Skin epidermis (tissue), 12 donors: ENCODE measurements around the gene PIGO.
A peak's percentile ranks its signal among the peaks of the same experiment; 100 is the strongest.

Experiments used
- H3K27ac ChIP-seq, 21 experiments: fragments of 200-600 bp; sonication (generic) in 11 of 21; one replicate each; pipeline ENCODE4 v1.5.0; 2020; ENCODE audit warnings: mild to moderate bottlenecking in 3 of 21, inconsistent platforms in 2 of 21, moderate library complexity in 2 of 21
- H3K4me3 ChIP-seq, 7 experiments: fragments of 200-600 bp; sonication (generic) in 2 of 7; one replicate each; pipeline ENCODE4 v1.5.0; 2020; ENCODE audit warnings: inconsistent platforms in 2 of 7, mild to moderate bottlenecking in 2 of 7, moderate library complexity in 1 of 7

Gene PIGO

DNA sequence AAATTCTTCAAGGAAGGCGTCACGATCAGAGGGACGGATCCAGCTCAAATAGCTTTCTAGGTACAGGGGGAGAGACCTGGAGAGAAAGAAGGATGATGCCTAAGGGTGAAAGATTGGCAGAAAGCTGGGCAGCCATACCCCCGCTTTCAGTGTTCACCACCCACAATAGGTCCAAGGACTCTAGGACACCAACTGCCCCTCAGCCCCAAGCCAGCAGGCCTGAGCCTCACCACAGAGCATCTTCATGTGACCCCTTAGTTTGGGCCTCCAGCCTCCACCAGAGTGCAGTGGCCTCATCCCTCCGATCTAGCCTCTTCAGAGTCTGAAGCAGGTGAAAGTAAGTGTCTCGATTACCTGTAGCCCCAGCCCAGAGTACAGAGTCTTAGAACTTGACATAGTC is 22.2 kb downstream of the PIGO start:
- Histone ChIP-seq H3K4me3 (no peak overlapping the region), H3K27ac (no peak overlapping the region)

DNA sequence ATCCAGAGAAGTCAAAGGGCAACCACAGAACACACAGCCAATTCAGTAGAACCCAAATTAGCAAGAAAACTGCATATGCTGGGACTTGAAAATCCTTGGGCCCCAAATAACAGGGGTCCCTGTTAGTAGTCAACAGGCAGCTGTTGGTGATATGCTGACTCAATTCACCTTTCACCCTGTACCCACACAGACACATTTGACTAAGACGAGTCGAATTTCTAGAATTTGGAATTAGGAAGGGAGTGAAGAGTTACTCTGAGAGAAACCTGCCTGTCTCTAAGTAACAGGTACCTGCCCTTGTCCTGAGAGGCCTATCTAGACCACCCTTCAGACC is 23.1 kb downstream of the PIGO start:
- Histone ChIP-seq H3K27ac (peak overlapping the region in 18 of 21 experiments; percentile 4 to 100 (median 68)), H3K4me3 (peak overlapping the region in 4 of 7 experiments; percentile 17 to 98 (median 88))

GRCh38 chr9:35072461-35073278 is 23.7 kb downstream of the PIGO start, which contains the start of gene VCP:
TSS of gene VCP (minus strand) at chr9:35072625. CDS start at chr9:35072353, 272 bp downstream.
- H3K4me3 ChIP-seq = peak within 1 kb of the TSS; percentile 80 to 98 (median 91)

GRCh38 chr9:35071814-35072460 is 24.5 kb downstream of the PIGO start:
- peak overlapping the region; percentile 80 to 98 (median 91) for H3K4me3 ChIP-seq
- H3K27ac ChIP-seq = peak overlapping the region; percentile 94 to 100 (median 99)

More at GRCh38 chr9:35072461-35073278, 23.7 kb downstream of the PIGO start, which contains the start of gene VCP:
- H3K27ac ChIP-seq = peak within 1 kb of the TSS; percentile 94 to 100 (median 99)

- Histone ChIP-seq H3K4me3 (peak overlapping the region; percentile 80 to 98 (median 91)), H3K27ac (peak overlapping the region; percentile 94 to 100 (median 99))
Measured at GRCh38 chr9:35070823-35071813, 25.3 kb downstream of the PIGO start.

DNA sequence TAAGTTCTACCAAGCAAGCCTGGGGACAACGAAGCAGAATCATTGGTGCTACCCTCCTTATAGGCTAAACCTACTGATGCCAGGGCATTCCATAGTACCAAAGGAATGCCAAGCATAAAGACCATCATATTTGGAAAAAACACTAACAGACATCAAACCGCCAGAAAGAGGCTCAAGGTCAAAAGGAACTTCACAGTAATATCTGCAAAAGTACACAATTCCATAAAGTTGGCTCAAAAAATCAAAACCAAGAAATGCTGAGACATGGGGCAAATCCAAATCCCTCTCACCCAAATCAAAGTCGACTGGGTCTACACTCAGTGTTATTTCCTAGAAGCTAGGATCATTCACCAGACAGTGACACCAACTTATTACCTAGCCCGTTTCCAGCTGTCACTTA is 27.4 kb downstream of the PIGO start:
- H3K27ac ChIP-seq = peak overlapping the region in 1 of 21 experiments; percentile 2

DNA sequence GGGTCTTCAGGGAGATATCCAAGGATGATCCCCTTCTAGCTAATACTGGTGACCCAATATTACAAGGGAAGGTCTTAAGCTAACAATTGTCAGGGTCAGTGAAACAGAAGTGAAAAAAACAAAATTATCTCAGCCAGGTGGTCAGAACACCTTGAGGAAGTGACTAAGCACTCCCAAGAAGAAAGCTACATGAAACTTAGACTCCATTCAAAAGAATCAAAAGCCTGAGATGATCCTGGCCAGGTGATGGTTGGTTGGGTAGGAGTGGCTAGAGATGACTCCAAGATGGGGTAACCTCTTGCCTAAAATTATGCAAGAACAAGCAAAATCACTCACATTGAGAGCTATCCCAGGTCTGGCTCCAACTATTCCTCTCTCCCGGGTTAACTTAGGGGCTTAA is 29.3 kb downstream of the PIGO start:
- Histone ChIP-seq H3K4me3 (no peak overlapping the region), H3K27ac (no peak overlapping the region)

More for the DNA sequence above, 27.4 kb downstream of the PIGO start:
- H3K4me3 ChIP-seq = no peak overlapping the region

DNA sequence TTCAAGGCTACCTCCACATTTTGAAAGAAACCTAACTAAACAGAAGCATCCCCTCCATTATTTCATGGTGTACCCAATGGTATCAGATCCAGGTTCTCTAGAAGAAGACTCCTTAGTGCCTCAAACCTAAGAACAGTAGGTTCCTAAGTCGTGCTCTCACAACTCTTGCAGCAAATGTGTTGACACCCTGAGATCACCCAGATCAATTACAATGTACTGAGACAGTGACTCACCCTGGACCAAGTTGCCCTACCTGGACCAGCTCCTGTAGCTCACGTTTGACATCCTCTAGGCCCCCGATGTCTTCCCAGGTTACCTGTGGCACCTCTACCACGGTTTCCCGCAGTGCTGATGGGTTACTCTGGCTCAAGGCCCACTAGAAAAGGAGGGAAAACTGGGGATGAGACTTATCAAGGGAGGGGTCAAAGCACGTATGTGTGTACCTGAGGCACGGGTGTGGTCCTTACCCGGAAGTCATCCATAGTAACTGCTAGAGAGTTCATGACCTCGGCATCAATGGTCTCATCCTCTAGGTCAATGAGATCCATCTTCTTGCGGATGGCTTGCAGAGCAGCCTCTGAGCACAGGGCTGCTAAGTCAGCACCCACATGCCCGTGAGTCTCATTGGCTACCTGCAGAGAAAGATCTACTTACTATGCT is 35.7 kb downstream of the PIGO start:
- Histone ChIP-seq H3K4me3 (no peak overlapping the region), H3K27ac (no peak overlapping the region)

- H3K27ac ChIP-seq = no peak overlapping the region
Measured at GRCh38 chr9:35059438-35059837, 37.0 kb downstream of the PIGO start.

DNA sequence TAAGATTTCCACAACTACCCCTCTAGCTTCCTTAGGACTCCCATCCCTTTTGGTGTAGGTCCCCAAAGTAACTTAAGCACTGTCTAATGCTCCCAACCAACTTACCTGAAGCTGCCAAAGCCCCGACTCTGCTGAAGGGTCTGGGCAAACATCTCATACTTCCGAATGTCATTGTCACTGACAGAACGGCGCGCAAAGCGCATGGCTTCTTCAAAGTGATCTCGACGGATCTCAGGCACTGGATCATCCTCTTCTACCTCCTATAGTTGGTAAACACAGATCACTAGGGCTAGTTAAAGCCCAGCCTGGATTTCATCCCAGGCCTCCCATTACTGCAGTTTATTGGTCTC is 39.1 kb downstream of the PIGO start:
- no peak overlapping the region for H3K4me3 ChIP-seq
- no peak overlapping the region for H3K27ac ChIP-seq

More at GRCh38 chr9:35059438-35059837, 37.0 kb downstream of the PIGO start:
- no peak overlapping the region for H3K4me3 ChIP-seq

DNA sequence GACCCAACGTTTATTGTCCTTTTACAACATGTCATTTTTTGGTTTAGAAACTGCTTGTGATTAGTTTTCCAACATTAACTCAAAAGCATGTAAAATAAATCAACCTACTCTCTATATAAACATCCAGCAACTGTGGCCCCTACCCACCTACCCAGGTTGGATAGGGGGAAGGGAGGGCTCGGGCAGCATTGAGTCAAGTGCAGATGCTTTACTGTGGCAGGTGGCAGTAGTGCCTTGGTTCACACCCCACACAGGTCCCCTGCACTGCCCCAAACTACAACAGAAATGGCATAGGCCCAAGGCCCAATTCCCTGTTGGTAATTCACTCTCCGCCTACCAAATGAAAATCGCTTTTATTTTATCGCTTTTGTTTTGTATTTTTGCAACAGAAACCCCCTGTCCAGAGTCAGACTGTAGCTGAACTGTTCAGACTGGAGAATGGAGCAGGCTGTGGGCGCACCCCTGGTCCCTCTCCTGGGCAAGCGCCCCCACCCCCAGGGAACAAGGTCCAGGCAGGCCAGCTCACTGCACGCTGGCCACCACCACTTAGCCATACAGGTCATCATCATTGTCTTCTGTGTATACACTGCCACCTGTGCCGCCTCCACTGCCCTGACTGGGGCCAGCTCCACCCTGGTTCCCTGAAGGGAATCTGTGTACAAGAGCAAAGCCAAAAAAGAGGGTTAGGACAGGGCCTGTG is 39.7 kb downstream of the PIGO start:
- Histone ChIP-seq H3K4me3 (no peak overlapping the region), H3K27ac (no peak overlapping the region)

DNA sequence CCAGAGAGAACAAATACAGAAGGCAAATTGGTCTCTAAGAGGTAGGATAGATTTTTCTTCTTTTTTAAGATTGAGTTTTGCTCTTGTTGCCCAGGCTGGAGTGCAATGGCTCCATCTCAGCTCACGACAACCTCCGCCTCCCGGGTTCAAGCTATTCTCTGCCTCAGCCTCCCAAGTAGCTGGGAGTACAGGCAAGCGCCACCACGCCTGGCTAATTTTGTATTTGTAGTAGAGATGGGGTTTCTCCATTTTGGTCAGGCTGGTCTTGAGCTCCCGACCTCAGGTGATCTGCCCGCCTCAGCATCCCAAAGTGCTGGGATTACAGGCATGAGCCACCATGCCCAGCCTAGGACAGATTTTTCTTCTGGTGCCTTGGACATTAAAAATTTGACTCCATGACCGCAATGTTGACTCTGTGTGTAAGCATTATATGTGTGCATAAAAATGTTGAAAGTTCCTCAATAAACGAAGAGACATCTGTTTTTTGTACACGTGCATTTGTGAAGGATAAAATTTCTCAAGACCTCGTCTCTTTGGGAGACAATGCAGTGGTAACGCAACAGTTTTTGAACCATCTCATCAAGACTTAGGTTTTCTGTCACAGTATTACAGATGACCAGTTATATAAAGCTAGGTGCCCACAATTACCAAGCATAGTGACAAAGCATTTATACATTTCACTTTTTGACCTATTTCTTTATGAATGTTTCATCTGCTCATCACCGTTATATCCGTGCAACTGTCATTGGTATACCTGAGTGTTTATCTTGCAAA is 41.3 kb downstream of the PIGO start:
- Histone ChIP-seq H3K4me3 (no peak overlapping the region), H3K27ac (no peak overlapping the region)

DNA sequence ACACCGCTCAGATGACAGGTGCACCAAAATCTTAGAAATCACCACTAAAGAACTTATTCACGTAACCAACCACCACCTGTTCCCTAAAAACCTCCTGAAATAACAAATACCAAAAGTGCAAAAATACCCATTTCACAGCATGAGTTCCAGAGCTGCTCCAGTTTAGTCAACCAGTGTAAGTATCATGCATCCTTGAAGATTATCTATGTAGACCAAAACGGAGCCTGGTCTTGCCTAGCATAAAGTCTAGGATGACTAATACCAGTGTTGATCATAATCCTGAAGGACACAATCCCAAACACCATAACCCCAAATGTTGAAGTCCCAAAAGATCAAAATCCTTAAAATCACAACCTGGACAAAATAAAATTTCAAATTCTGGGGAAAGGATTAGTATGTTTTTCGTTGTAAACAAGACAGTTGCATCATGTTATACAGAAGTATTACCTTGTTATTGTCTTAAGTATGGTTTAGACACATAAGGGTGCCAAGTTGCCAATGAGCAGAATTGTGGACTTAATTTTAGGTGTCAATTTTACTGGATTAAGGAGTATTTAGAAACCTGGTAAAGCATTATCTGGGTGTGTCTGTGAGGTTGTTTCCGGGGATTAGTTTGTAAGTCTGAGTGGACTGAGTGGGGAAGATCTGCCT is 42.1 kb downstream of the PIGO start:
- Histone ChIP-seq H3K4me3 (no peak overlapping the region), H3K27ac (no peak overlapping the region)

GRCh38 chr9:35051069-35051967 is 45.1 kb downstream of the PIGO start:
- Histone ChIP-seq H3K27ac (no peak overlapping the region), H3K4me3 (no peak overlapping the region)

GRCh38 chr9:35048511-35048910 is 47.9 kb downstream of the PIGO start:
- Histone ChIP-seq H3K4me3 (no peak overlapping the region), H3K27ac (no peak overlapping the region)

- H3K27ac ChIP-seq = no peak overlapping the region
- no peak overlapping the region for H3K4me3 ChIP-seq
Measured at GRCh38 chr9:35044071-35044470, 52.3 kb downstream of the PIGO start.
